ENCODE data around the gene PIAS1. TPM values are rescaled to one million over a fixed set of nuclear protein-coding genes. Genes with fewer than 3 reads are reported as not detected.

PIAS1 gene
- total RNA-seq, 2 donors from 2014 or later: 43.3 to 48.1 TPM

Other genes with a start within 250 kb of the PIAS1 start
- gene SKOR1, start 228.8 kb upstream of the PIAS1 start, total RNA-seq: under 1 TPM; 0.31 to 0.95 TPM
- not detected for gene RNU6-1, start 214.3 kb upstream of the PIAS1 start, total RNA-seq
- gene CALML4, start 151.0 kb downstream of the PIAS1 start, total RNA-seq: 1 to 10 TPM; 6.0 to 7.0 TPM
- 10 to 100 TPM; 31.6 to 40.7 TPM for gene CLN6, start 175.4 kb downstream of the PIAS1 start, total RNA-seq
- 10 to 100 TPM; 51.3 to 54.6 TPM for gene FEM1B, start 223.4 kb downstream of the PIAS1 start, total RNA-seq

Data from activated T-cell treated with anti-CD3 and anti-CD28 coated beads, Interleukin-2, amount 50 U/mL, for 72 hours (primary cell).